Measurements from ENCODE around the gene FANCC. TPM values are rescaled to one million over a fixed set of nuclear protein-coding genes. Genes with fewer than 3 reads are reported as not detected.

The FANCC gene, protein sequence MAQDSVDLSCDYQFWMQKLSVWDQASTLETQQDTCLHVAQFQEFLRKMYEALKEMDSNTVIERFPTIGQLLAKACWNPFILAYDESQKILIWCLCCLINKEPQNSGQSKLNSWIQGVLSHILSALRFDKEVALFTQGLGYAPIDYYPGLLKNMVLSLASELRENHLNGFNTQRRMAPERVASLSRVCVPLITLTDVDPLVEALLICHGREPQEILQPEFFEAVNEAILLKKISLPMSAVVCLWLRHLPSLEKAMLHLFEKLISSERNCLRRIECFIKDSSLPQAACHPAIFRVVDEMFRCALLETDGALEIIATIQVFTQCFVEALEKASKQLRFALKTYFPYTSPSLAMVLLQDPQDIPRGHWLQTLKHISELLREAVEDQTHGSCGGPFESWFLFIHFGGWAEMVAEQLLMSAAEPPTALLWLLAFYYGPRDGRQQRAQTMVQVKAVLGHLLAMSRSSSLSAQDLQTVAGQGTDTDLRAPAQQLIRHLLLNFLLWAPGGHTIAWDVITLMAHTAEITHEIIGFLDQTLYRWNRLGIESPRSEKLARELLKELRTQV
- 8.7 and 12.3 TPM in 2 replicates for total RNA-seq (2014; rRNA removed; shearing (Covaris generic))

DNA sequence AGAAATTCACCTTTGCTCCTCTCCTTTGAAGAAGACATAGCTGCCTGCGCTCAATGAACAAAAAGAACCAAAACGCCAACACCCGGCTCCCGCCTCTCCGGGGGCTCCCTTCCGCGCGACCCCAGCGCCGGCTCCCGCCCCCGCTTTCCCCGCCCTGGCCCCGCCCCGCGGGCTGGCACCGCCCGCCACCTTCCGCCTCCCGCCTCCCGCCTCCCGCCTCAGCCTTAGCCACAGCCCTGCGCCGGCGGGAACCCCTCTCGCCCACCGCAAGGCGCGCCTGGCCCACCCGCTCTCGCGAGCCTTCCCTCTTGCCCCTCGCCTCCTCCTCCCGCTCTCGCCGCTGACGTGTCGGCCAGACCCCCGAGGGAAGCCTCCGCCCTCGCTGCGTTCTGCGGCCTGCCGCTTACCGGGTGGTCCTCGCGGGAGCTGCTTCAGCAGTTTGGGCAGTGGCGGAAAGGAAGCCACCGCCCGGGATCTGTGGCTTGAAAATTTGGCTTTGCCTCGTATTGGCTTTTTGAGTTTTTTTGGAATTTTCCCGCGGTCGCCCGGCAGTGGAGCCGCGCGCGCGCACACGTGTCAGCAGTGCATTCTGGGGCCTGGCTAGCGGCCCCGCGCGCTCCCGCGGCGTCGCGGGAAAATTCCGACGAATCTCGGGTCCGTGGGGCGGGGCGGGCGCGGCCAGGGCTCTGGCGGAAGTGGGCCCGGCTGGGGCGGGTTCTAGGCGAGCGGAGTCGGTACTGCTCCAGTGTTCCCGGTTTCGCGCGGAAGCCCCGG is at the start of gene FANCC:
TSS of gene FANCC (minus strand) at position 591 of the 774 bp plus-strand sequence. CDS start 68,418 bp downstream, outside the sequence.
- peak; percentile 92 for DNase-seq (ENCODE audit: low spot score)

DNA sequence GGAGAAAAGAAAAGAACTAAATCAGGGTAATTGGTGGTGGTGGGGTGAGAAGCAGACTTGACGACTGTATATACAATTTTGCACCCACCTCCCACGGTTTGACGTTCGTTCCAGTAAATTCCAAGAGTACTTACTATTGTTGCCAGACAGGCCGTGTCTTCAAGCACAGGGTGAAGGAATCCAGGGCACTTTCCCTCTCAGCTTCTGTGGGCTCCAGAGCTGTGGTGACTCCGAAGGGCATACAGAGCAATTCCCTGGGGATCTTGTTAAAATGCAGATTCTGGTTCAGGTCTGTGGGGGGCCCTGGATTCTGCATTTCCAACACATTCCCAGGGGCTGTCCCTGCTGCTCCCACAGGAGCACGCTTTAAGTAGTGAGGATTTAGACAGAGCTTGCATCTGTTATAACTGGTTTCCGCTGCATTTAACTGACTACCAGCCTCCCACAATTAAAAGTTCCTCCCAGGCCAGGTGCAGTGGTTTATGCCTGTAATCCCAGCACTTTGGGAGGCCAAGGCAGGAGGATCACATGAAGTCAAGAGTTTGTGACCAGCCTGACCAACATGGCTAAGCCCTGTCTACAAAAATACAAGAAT is 49.3 kb upstream of the FANCC start:
- DNase-seq (ENCODE audit: low spot score): no peak

DNA sequence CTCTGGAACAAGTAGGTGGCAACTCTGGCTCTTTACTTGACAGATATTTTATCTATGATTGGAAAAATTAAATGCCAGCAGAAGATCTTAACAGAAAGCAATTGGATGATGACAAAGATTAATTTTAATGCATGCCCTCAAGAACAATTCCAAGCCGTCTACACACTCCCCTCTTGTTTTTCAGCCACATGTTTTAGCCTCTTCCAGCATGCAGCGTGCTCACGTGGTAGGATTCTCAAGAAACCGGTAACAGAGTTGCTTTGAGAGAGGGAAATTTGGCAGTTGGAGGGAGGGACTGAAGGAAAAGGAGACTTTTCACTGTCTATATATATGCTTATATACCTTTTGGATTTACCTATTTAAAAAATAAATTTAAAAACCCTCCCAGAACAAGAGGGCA is 48.3 kb upstream of the FANCC start:
- no peak for DNase-seq (ENCODE audit: low spot score)

DNA sequence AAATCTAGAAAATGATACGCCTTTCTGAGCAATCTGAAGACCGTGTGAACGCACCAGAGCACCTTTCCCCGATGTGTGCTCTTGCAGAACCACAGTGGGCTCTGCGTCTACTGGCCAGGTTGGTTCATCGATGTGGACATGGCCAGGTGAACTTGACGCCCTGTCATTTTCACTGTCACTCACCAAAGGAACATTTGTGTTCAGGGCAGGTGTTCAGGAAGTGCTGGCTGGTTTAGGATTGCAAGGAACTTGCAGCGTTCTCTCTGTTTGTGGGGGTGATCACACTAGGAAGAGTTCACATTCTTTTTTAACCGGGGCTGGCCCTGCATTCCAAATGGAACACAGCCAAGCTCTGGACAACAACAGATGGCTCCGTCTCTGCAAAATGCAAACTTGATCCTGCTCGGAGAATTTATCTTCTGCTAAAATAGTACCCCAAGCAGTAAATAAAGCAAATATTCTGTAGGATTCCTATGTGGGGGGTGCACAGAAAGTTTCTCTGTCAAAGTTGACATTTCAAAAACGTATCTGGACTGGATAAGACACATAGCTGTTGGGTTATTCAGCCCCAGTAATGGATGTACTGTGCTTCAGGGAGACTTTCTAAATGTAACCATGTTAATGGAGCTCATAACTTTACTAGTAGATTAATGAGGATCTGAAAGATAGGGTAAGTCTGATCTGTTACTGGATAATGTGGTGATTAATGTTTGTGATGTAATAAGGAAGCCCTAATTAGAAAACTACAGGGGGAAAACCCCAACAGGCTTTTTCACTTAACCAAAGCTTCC is 45.7 kb upstream of the FANCC start:
- no peak for DNase-seq (ENCODE audit: low spot score)

DNA sequence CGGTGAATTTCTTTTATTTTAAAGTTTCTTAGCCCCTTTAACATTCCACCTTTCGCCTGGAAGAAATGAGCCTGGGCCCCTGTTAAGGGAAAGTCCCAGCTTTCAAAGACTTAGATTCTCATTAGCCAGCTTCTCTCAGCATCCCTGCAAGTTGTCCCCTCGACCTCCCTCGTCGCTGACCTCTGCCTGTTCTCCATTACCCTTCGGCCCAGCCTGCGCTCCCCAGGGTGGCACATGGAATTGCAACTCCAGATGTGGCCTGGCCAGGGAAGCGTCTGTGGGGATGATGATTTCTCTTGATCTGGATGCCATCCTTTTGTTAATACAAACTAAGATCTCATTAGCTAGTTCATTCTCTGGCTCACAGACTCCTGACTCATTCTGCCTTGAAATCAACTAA is 43.4 kb upstream of the FANCC start:
- no peak for DNase-seq (ENCODE audit: low spot score)

DNA sequence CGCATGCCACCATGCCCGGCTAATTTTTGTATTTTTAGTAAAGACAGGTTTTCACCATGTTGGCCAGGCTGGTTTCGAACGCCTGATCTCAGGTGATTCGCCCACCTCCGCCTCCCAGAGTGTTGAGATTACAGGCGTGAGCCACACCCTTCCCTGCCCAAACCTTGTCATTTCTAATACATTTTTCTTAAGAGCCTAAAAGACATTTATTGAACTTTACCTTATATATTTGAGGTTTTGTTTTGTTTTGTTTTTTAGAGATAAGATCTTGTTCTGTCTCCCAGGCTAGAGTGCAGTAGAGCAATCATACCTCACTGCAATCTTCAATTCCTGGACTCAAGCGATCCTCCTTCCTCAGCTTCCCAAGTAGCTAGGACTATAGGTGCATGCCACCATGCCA is 39.8 kb upstream of the FANCC start:
- DNase-seq (ENCODE audit: low spot score): no peak

DNA sequence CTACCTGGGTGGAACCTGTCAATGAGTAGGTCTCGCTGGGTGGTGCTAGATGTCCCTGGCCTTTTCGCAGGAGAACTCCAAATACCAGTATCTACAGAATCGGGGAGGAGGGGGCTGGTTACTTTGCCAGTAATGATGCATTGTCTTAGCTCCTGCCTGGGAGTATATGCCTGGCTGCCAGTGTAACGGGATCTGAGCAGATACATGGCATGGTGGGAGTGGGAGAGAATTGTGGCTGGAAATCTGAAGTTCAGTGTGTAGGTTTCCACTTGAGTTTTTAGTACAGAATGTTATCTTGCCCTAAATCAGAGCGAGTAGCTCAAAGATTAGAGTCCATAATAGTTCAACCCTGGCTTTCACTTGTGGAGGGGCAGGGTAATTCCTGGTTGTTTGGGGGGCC is 38.0 kb upstream of the FANCC start:
- DNase-seq (ENCODE audit: low spot score): no peak

DNA sequence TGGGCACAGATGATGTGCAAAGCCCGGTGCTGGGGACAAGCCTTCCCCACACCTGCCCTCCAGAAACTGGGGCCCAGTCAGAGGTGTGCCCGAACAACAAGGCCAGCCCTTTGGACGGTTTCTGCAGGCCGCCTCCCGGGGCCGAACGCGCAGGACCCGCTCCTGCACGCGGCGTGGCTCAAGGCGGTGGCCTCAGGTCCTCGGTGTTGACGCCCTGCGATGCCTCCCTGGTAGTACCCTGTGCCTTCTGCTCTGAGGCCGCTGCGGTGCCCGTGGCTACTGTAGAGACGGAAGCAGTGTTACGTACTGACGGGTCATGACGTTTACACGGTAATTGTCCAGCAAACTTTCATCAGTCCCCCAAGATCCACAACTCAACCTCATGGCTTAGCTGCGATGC is 33.5 kb upstream of the FANCC start:
- no peak for DNase-seq (ENCODE audit: low spot score)

DNA sequence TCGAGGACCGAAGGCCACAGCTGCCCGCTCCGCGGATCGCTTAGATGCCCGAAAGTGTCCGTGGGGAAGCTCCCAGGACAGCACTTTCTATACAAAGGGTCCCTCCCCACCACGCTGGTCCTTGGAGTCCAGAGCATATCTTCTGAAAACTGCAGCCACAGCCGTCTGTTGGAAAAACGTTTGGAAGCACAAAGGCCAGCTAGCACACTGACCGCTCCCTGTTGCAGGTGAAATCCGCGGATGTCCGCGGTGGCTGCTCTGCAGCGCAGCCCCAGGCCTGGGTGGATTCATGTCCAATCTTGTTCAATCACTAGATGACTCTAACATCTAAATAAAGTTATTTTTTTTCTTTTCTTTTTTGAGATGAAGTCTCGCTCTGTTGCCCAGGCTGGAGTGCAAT is 32.8 kb upstream of the FANCC start:
- DNase-seq (ENCODE audit: low spot score): no peak

DNA sequence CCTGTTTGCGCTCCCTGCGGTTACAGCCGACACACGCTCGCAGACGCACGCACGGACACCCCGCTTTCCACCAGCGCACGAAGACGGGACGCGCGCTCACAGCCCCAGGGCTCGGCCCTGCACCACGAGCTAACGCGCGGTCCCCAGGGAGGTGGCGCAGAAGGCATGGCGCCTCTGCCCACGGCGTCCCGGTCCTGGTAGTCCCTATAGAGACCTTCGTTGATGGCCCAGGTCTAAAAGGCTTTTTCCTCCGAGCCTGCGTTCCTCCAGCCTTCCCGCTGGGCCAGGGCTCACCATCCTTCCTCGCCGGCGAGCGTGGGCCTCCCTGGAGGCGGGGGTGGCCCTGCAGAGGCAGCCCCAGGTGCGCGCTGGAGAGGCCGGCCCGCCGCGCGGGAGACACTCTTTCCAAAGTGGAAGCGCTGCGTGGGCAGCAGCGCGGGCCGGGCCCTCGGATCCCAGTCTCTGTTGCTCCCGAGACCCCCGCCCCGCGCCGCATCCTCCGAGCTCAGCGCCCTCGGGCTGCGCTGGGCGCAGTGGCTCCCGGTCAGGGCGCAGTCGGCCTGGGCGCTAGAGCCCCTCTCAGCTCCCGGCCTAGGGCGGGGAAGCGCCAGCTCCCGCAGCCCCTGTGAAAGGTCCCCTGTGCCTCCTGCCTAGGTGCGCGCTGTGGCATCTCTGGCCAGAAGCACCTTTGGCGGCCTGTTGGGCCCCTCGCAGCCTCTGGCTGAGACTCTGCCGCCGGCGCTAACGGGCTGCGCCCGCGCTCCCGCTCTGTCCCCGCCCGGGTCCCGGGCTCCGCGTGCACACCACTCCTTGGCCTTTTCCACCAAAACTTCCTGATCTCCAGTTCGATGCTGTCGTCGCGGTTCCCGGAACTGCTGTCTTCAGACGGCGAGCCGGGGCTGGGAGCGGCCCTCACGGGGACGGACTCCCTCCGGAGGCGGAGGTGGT is 31.9 kb upstream of the FANCC start:
- DNase-seq (ENCODE audit: low spot score): no peak

DNA sequence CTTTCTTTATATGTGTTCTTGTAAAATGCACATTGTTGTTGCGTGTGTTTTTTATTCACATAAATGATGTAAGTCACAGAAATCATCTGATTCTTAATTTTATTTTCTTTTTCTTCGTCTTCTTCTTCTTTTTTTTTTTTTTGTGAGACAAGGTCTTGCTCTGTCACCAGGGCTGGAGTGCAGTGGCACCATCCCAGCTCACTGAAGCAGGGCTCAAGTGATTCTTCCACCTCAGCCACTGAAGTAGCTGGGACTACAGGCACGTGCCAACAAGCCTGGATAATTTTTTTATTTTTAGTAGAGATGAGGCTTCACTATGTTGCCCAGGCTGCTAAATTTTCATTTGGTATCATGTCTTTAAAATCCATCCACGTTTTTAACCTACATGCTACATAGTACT is 28.5 kb upstream of the FANCC start:
- DNase-seq (ENCODE audit: low spot score): no peak

DNA sequence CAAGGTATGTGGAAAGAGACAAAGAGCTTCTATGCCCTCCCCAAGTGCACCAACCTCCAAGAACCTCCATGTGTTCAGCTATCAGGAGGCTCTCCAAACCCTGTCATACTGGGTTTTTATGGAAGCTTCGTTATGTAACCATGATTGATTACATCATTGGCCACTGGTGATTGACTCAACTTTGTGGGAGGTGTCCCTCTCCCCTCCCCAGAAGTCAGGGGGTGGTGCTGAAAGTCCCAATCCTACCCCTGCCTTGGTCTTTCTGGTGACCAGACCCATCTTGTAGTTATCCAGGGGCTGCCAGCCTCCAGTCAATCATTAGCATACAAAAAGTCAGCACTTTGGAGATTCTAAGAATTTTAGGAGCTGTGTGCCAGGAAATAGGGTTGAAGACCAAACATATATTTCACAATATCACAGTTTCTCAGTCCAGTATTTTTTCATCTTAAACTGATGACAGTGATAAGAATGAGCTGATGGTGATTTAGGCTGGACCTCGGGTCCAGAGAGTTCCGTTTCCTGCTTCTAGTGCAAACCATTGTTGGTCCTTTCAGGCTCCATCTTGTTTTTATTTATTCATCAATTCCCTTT is 27.3 kb upstream of the FANCC start:
- no peak for DNase-seq (ENCODE audit: low spot score)

DNA sequence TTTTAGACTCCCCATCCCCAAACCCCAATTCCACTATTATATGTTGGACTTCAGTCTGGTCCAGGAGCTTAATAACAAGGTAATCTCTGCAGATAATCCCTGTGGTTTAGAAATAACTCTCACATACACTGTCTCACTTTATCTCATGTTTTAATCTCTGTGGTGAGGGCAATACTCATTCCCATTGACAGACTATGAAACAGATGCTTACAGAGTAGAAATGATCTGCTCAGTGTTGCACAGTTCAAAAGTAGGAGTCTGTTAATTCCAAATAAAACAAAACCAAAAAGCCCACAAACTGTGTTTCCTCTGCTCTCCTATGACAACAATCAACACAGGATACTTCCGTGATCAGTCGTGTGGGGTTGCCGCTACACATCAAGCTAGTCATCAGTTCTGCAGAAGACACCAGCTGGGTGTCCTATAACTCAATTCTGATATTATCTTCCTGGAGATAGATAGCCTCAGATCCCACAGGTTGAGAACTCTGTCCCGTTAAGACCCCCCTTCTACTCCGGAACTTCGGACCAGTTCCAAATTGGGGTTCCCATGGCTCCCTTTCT is 26.3 kb upstream of the FANCC start:
- DNase-seq (ENCODE audit: low spot score): no peak

DNA sequence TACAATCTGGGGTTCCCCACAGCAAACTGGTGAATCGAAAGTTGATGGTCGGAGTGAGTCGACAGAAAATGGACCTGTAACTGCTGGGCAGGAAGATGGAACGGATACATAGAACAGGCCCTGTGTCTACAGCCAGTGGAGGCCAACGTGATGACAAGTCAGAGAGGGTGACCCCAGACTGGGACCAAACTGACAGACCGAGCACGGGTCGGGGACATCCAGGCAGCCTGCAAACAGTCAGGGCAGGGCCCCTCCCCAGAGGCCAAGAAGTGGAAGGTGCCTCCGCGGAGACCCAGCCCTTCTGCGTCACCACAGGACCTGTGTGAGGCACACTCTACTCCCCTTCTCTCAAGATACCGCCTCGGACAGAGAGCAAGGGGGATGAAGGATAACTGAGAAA is 25.1 kb upstream of the FANCC start:
- no peak for DNase-seq (ENCODE audit: low spot score)

DNA sequence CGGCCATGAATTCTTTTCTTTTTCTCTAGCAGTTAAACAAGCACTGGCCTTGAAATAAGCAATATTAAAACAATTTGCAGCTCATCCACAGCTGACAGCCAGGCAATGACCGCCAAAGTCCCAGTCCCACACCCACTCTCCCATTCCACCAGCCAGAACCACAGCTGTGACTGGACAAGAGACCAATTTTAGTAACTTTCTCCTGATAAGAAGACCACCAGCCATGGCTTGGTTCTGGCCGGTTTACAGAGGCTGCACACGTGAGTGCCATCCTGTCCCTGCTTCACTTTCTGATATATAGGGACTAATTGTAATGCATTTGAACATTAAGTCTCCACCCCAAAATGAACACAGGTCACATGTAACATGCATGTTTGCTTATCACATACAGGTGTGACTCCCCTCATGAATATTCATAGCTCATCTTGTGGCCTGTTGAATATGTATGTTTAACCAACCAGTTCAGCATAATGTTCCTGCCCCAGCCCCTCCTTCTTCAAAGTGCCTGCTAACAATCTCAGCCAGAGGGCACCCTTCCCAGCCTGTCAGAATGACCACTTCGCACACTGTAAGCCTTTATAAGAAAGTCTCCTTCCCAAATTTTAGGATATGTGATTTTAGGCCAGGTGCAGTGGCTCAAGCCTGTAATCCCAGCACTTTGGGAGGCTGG is 23.9 kb upstream of the FANCC start:
- DNase-seq (ENCODE audit: low spot score): no peak

DNA sequence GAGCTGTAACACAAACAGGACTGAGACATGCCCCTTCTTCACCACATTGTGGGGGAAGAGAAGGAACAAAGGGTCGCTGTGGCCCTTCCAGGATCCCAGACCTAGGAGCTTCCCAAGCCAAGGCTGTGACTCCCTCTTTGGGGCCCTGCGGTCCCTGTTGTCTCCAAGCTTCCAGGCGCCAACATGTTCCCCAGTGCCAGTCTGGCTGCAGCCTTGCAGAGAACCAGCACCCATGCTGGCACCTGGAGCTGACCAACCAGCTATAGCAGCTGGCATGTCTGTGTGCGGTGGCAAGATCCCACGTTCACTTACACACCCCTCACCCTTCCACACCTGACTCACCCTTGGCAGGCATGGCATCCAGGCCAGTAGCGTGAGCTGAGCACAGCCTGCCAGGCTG is 20.7 kb upstream of the FANCC start:
- DNase-seq (ENCODE audit: low spot score): no peak

DNA sequence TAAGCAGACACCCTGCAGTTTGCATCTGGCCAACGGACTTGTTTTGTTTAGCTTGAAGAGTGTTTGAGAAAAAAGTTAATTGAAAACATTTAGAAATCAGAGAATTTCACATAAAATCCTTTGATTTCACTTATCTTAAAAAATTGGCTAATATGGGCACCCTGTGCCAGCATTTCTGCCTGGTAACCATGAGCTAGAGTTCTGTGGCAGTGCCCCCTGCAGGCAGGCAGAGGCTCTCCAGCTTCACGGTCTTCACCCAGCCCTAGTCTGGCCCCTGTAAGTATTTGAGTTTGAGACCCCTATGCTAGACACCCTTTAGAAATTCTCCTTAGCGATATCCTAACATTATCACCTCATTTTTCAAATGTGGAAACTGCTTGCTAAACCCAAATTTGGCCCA is 18.8 kb upstream of the FANCC start:
- no peak for DNase-seq (ENCODE audit: low spot score)

DNA sequence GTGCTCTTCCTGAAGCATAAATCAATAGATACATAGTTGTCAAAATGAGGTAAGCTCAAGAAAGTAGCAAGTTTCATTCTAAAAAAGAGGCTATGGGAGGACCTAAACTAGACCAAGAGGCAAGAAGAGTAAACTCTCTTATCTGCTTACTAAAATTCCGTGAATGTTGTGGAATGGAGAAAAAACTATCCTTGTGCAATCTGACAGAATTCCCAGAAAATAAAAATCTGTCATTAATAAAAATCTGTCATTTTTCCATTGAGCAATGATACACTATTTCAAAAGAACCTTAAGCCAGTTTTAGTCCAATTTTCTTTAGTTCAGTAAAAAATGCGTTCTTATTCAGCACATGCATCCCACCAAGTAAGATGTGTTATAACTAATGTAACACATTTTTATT is 15.9 kb upstream of the FANCC start:
- DNase-seq (ENCODE audit: low spot score): no peak

DNA sequence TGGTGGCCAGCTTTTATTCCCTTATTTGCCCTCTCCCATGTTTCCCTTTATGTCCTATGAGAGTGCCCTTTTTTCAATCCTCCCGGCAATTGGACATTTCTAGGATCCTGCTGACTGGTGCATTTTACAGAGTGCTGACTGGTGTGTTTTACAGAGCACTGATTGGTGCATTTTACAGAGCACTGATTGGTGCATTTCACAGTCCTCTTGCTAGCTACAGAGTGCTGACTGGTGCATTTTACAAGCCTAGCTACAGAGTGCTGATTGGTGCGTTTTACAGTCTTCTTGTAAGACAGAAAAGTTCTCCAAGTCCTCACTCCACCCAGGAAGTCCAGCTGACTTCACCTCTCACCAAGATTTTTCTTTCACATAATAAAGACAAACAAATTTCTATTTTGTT is 15.4 kb upstream of the FANCC start:
- DNase-seq (ENCODE audit: low spot score): no peak

All from H4 (cell line).